OCI-LY1 (cell line): ENCODE data around the gene ZNHIT2.

Source experiments
- H2AFZ ChIP-seq: fragments of 200-600 bp; sonication (generic), shearing (Covaris generic); 2 replicates; pipeline ENCODE4 v1.6.0; 2014; ENCODE audit warnings: antibody characterized with exemption, mild to moderate bottlenecking, low read length
- H3F3A ChIP-seq: fragments of 200-600 bp; sonication (generic), shearing (Covaris generic); 2 replicates; pipeline ENCODE4 v1.6.0; 2014; ENCODE audit warnings: mild to moderate bottlenecking, antibody characterized with exemption, low read length, moderate library complexity; ENCODE audit not compliant: insufficient read depth
- H3K27ac ChIP-seq: fragments of 200-600 bp; sonication (generic); 2 replicates; pipeline ENCODE4 v1.5.1; 2014; ENCODE audit warnings: low read length, mixed run types, mild to moderate bottlenecking, low read depth; ENCODE audit not compliant: poor library complexity, severe bottlenecking
- H3K27me3 ChIP-seq: fragments of 200-600 bp; sonication (generic); 2 replicates; pipeline ENCODE4 v1.6.0; 2014; ENCODE audit warnings: antibody characterized with exemption, mild to moderate bottlenecking, low read length, moderate library complexity; ENCODE audit not compliant: insufficient read depth
- H3K36me3 ChIP-seq: fragments of 200-600 bp; sonication (generic); 2 replicates; pipeline ENCODE4 v1.6.1; 2014; ENCODE audit warnings: mild to moderate bottlenecking, antibody characterized with exemption, low read length, moderate library complexity, mixed read lengths; ENCODE audit not compliant: insufficient read depth
- H3K4me1 ChIP-seq: fragments of 200-600 bp; sonication (generic); 2 replicates; pipeline ENCODE4 v1.5.1; 2014; ENCODE audit warnings: mild to moderate bottlenecking, low read length, moderate library complexity; ENCODE audit not compliant: insufficient read depth, severe bottlenecking
- H3K4me2 ChIP-seq: fragments of 200-600 bp; sonication (generic), shearing (Covaris generic); 2 replicates; pipeline ENCODE4 v1.6.1; 2014; ENCODE audit warnings: low read length
- H3K4me3 ChIP-seq: fragments of 200-600 bp; sonication (generic); 2 replicates; pipeline ENCODE4 v1.5.1; 2014; ENCODE audit warnings: low read length, low read depth, mild to moderate bottlenecking, mixed read lengths; ENCODE audit not compliant: poor library complexity, severe bottlenecking
- H3K79me2 ChIP-seq: fragments of 200-600 bp; shearing (Covaris generic); 2 replicates; pipeline ENCODE4 v1.6.1; 2016; ENCODE audit warnings: mixed run types, low read length, mixed read lengths; ENCODE audit not compliant: insufficient read depth
- H3K9ac ChIP-seq: fragments of 200-600 bp; sonication (generic), shearing (Covaris generic); 2 replicates; pipeline ENCODE4 v1.6.1; 2014; ENCODE audit warnings: mild to moderate bottlenecking, low read length, mixed read lengths
- H3K9me2 ChIP-seq: fragments of 200-600 bp; sonication (generic), shearing (Covaris generic); 2 replicates; pipeline ENCODE4 v1.6.1; 2014; ENCODE audit warnings: low read depth, mild to moderate bottlenecking, low read length, mixed read lengths
- H3K9me3 ChIP-seq: fragments of 200-600 bp; shearing (Covaris generic); 2 replicates; pipeline ENCODE4 v1.6.1; 2014; ENCODE audit warnings: low read length, mixed read lengths
- H4K20me1 ChIP-seq: fragments of 200-600 bp; sonication (generic), shearing (Covaris generic); 2 replicates; pipeline ENCODE4 v1.6.0; 2016; ENCODE audit warnings: mild to moderate bottlenecking, low read length; ENCODE audit not compliant: insufficient read depth
- EZH2 ChIP-seq: fragments of 200-600 bp; sonication (generic), shearing (Covaris generic); IDR thresholded peaks from 2 replicates; pipeline ENCODE4 v1.8.0; 2017; ENCODE audit warnings: borderline replicate concordance, mixed run types, mild to moderate bottlenecking, antibody characterized with exemption, low read length, moderate library complexity, mixed read lengths
- TF ChIP-seq, protein P1 (sequence below): fragments of 200-600 bp; sonication (generic), shearing (Covaris generic); IDR thresholded peaks from 2 replicates; pipeline ENCODE4 v1.5.1; 2017; ENCODE audit warnings: mild to moderate bottlenecking, antibody characterized with exemption, low read length, moderate library complexity, mixed read lengths

The ZNHIT2 gene

DNA sequence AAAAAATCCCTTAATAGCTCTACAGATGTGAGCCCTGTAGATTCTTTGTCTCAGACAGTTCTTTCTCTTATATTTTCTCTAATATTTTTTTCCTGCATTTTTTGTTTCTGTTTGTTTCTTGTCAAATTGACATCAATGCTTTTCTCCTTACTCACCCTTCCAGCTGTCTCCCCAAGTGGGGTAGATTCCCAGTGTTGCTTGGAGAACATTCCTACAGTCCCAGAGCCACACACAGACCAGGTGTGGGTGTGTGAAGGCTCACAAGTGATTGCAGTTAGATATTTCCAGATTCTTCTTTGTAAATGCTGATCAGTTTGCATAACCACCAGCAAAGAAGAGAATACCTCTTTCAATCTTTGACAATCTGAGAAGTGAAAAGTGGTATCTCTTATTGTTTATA lies 14.0 kb downstream of the ZNHIT2 start:
- Histone ChIP-seq H3K79me2 (no peaks in the 10 kb centered on the region; the same call in 1 of the 2 replicates), H3K4me2 (no peak overlapping the region), H3K27me3 (no peaks in the 10 kb centered on the region), H2AFZ (no peak overlapping the region), H3K4me3 (no peak overlapping the region), H3K9me2 (no peaks in the 10 kb centered on the region), H3K4me1 (no peaks in the 10 kb centered on the region), H3K36me3 (peaks cover 17% of the 10 kb centered on the region; the same call in 1 of the 2 replicates), H3K9ac (no peak overlapping the region), H4K20me1 (no peaks in the 10 kb centered on the region), H3F3A (no peaks in the 10 kb centered on the region), H3K27ac (no peak overlapping the region), H3K9me3 (no peaks in the 10 kb centered on the region)
- TF ChIP-seq, protein P1, sequence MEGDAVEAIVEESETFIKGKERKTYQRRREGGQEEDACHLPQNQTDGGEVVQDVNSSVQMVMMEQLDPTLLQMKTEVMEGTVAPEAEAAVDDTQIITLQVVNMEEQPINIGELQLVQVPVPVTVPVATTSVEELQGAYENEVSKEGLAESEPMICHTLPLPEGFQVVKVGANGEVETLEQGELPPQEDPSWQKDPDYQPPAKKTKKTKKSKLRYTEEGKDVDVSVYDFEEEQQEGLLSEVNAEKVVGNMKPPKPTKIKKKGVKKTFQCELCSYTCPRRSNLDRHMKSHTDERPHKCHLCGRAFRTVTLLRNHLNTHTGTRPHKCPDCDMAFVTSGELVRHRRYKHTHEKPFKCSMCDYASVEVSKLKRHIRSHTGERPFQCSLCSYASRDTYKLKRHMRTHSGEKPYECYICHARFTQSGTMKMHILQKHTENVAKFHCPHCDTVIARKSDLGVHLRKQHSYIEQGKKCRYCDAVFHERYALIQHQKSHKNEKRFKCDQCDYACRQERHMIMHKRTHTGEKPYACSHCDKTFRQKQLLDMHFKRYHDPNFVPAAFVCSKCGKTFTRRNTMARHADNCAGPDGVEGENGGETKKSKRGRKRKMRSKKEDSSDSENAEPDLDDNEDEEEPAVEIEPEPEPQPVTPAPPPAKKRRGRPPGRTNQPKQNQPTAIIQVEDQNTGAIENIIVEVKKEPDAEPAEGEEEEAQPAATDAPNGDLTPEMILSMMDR = no peak

DNA sequence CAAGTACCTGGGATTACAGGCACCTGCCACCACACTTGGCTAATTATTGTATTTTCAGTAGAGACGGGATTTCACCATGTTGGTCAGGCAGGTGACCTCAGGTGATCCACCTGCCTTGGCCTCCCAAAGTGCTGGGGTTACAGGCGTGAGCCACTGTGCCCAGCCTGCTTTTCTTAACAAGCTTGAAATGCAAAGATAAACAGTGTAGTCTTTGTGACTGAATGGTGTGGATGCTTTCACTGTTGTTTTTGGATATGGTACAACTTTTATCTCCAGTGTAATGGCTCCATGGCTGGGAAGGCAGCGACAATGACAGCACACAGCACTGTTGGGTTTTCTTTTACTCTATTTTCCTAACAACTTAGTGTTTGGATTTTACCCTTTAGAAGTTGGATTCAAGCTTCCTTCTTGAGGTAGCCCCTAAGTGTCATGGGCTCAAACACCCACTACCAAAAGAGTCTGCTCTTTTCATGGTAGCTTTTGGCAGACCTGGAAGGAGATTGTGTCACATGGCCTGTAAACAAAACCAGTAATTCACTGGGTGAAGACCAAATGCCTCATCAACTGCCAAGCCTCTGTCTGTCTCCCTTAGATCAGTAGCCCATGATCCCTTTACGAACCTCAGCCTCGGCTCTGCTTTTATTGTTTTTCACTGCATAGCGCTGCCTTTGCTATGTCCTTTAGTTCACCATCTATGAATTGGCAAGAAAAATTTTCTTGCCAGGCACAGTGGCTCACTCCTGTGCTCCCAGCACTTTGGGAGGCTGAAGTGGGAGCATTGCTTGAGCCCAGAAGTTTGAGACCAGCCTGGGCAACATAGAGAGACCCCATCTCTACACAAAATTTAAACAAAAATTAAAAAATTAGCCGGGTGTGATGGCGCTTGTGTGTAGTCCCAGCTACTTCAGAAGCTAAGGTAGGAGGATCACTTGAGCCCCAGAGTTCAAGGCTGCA lies 15.1 kb downstream of the ZNHIT2 start:
- H3K4me1 ChIP-seq = peaks cover under 1% of the 10 kb centered on the region
- no peak overlapping the region for H3K27ac ChIP-seq
- H3K9me3 ChIP-seq = no peaks in the 10 kb centered on the region
- TF ChIP-seq, protein P1 = no peak
- no peak for TF ChIP-seq EZH2
- H3K79me2 ChIP-seq = no peaks in the 10 kb centered on the region; the same call in 1 of the 2 replicates
- no peaks in the 10 kb centered on the region for H3F3A ChIP-seq
- H3K9ac ChIP-seq = no peak overlapping the region
- no peaks in the 10 kb centered on the region for H3K9me2 ChIP-seq
- no peaks in the 10 kb centered on the region for H3K27me3 ChIP-seq
- H3K4me3 ChIP-seq = no peak overlapping the region
- no peak overlapping the region for H3K4me2 ChIP-seq
- H4K20me1 ChIP-seq = no peaks in the 10 kb centered on the region
- no peak overlapping the region for H2AFZ ChIP-seq
- H3K36me3 ChIP-seq = peaks cover 21% of the 10 kb centered on the region; the same call in 1 of the 2 replicates

DNA sequence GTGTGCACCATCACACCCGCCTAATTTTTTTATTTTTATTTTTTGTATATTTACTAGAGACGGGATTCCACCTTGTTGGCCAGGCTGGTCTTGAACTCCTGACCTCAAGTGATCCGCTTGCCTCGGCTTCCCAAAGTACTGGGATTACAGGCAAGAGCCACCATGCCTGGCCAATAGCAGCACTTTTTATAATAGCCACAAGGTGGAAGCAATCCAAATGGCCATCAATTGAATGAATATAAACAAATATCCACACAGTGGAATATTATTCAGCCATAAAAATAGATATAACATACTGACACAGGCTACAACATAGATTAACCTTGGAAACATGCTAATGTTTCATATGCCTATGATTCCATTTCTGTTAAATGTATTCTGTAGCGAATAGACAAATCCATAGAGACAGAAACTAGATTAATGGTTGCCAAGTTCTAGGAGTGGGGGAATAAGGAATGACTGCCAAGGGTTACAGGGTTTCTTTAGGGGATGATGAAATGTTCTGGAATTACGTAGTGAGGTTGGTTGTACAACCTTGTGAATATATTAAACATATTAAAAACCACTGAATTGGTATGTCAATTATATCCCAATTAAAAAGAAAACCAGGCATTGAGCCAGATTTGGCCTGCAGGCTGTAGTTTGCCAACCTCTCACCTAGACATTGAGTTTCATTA lies 16.7 kb downstream of the ZNHIT2 start:
- Histone ChIP-seq H3K27me3 (no peaks in the 10 kb centered on the region), H3K9me2 (no peaks in the 10 kb centered on the region), H3K9ac (no peak overlapping the region), H3K4me1 (peaks cover 9% of the 10 kb centered on the region), H2AFZ (no peak overlapping the region), H3K36me3 (peaks cover 18% of the 10 kb centered on the region; the same call in 1 of the 2 replicates), H3F3A (no peaks in the 10 kb centered on the region), H3K4me3 (no peak overlapping the region), H3K4me2 (no peak overlapping the region), H3K27ac (no peak overlapping the region), H3K79me2 (peaks cover 5% of the 10 kb centered on the region; the same call in 1 of the 2 replicates), H3K9me3 (no peaks in the 10 kb centered on the region), H4K20me1 (no peaks in the 10 kb centered on the region)
- TF ChIP-seq EZH2 = no peak
- TF ChIP-seq, protein P1 = 0 out of 2 replicates have a peak, but pooled peaks have one; percentile 11
